Measurements from ENCODE around the gene OPHN1. TPM values are rescaled to one million over a fixed set of nuclear protein-coding genes. Genes with fewer than 3 reads are reported as not detected.

The OPHN1 gene
- 10 to 100 TPM in 2 of 4 donors, 1 to 10 TPM in 2; 6.9 to 19.4 (median 9.5) TPM for total RNA-seq
- polyA plus RNA-seq: 1 to 10 TPM in 2 of 3 donors, under 1 TPM in 1; 0.92 to 3.6 (median 1.8) TPM

GRCh38 chrX:68433155-68433980 lies at the start of gene OPHN1:
OPHN1 (minus strand) TSS chrX:68433495; CDS start chrX:68433020, 475 bp downstream.
- no peaks in the 10 kb centered on the region for H3K27me3 ChIP-seq
- intact Hi-C loops (cut with DNase I): no loop called here
- peak; percentile 90 for DNase-seq
- WGBS, 2 donors: 1% methylated on average over 57 of the region's 57 CpGs
- no peaks in the 10 kb centered on the region for H3K9me3 ChIP-seq
- H3K4me1 ChIP-seq: peaks cover 0 to 16% (median 4%) of the 10 kb centered on the region in 4 donors
- peak within 1 kb of the TSS; percentile 35 to 64 (median 62) for H3K4me3 ChIP-seq
- H3K36me3 ChIP-seq: no peaks in the 10 kb centered on the region
- TF ChIP-seq CTCF (IDR thresholded peaks at IDR 0.05) (no peak), POLR2A (IDR thresholded peaks at IDR 0.05) (peak in 1 of 2 donors; percentile 42), POLR2AphosphoS5 (IDR thresholded peaks at IDR 0.05) (peak in 2 of 4 donors; percentile 16 to 55)
- peak within 1 kb of the TSS; percentile 82 to 85 (median 83) for H3K27ac ChIP-seq

- H3K27me3 ChIP-seq: no peaks in the 10 kb centered on the region
- intact Hi-C loops (cut with DNase I): no loop called here
- H3K4me3 ChIP-seq: no peak overlapping the region
- H3K27ac ChIP-seq: no peak overlapping the region
- TF ChIP-seq POLR2A (IDR thresholded peaks at IDR 0.05) (no peak), EP300 (IDR thresholded peaks at IDR 0.05) (no peak), POLR2AphosphoS5 (IDR thresholded peaks at IDR 0.05) (no peak), CTCF (IDR thresholded peaks at IDR 0.05) (no peak)
- no peak for DNase-seq
- no peaks in the 10 kb centered on the region for H3K9me3 ChIP-seq
- H3K4me1 ChIP-seq: no peaks in the 10 kb centered on the region
- H3K36me3 ChIP-seq: no peaks in the 10 kb centered on the region
- 82 to 96% methylated on average over 1 of the region's 1 CpG for WGBS, 2 donors
These were observed 47.7 kb upstream of the OPHN1 start for GRCh38 chrX:68480969-68481368.

- TF ChIP-seq EP300 (IDR thresholded peaks at IDR 0.05): no peak
- no peak for TF ChIP-seq POLR2AphosphoS5 (IDR thresholded peaks at IDR 0.05)
- TF ChIP-seq POLR2A (IDR thresholded peaks at IDR 0.05): no peak
- no peak for TF ChIP-seq CTCF (IDR thresholded peaks at IDR 0.05)
- no peak for DNase-seq
- intact Hi-C loops (cut with DNase I): no loop called here
- Histone ChIP-seq H3K9me3 (no peaks in the 10 kb centered on the region), H3K27me3 (no peaks in the 10 kb centered on the region), H3K4me1 (no peaks in the 10 kb centered on the region), H3K36me3 (no peaks in the 10 kb centered on the region), H3K4me3 (no peak overlapping the region), H3K27ac (no peak overlapping the region)
- 90 to 94% methylated on average over 4 of the region's 4 CpGs for WGBS, 2 donors
These were observed 31.5 kb upstream of the OPHN1 start for GRCh38 chrX:68464796-68465195.

- no peak overlapping the region for H3K27ac ChIP-seq
- no peaks in the 10 kb centered on the region for H3K9me3 ChIP-seq
- H3K36me3 ChIP-seq: no peaks in the 10 kb centered on the region
- WGBS, 2 donors: 97 to 100% methylated on average over 1 of the region's 1 CpG
- no peak for TF ChIP-seq POLR2A (IDR thresholded peaks at IDR 0.05)
- no peak for TF ChIP-seq CTCF (IDR thresholded peaks at IDR 0.05)
- TF ChIP-seq EP300 (IDR thresholded peaks at IDR 0.05): no peak
- no peak for TF ChIP-seq POLR2AphosphoS5 (IDR thresholded peaks at IDR 0.05)
- no peaks in the 10 kb centered on the region for H3K4me1 ChIP-seq
- DNase-seq: no peak
- H3K27me3 ChIP-seq: no peaks in the 10 kb centered on the region
- no peak overlapping the region for H3K4me3 ChIP-seq
- intact Hi-C loops (cut with DNase I): no loop called here
These were observed 30.6 kb upstream of the OPHN1 start for GRCh38 chrX:68463880-68464279.
